H1 (cell line): ENCODE measurements around the gene NXN. TPM values are rescaled to one million over a fixed set of nuclear protein-coding genes. Genes with fewer than 3 reads are reported as not detected.

Source experiments
- CTCF ChIA-PET: fragments of 300-600 bp; sonication (Branson Sonifier 250); formaldehyde crosslinking; loops from one replicate; lab custom pipeline; 2021; ENCODE audit not compliant: partially characterized antibody; lab: Charles Lee
- POLR2A ChIA-PET: fragments of 300-600 bp; sonication (Branson Sonifier 250); formaldehyde crosslinking; loops from one replicate; lab custom pipeline; 2021; ENCODE audit warnings: inconsistent platforms; ENCODE audit not compliant: partially characterized antibody; lab: Charles Lee
- DNase-seq, 2 experiments: peaks; one replicate each; pipeline versions ENCODE4 v3.0.0 to v3.0.0-alpha.2; 2010 to 2022; ENCODE audit warnings: low spot score in 2 of 2, low read depth in 1 of 2, mixed read lengths in 1 of 2
- FAIRE-seq: peaks from 2 replicates; lab custom pipeline; 2011; peaks lifted over from hg19 to GRCh38; lab: Jason Lieb, UNC
- H2AFZ ChIP-seq: 2 replicates; pipeline ENCODE4 v1.8.1; 2012; ENCODE audit warnings: low read length, inconsistent platforms
- H2AK5ac ChIP-seq: 2 replicates; pipeline ENCODE4 v1.6.1; 2013; ENCODE audit warnings: low read depth, low read length
- H2BK120ac ChIP-seq: replicated peaks from 2 replicates; pipeline ENCODE3; 2013; ENCODE audit warnings: low read depth, low read length, inconsistent platforms
- H2BK12ac ChIP-seq: 2 replicates; pipeline ENCODE4 v1.6.1; 2013; ENCODE audit warnings: low read depth, low read length
- H2BK15ac ChIP-seq: 2 replicates; pipeline ENCODE4 v1.6.1; 2013; ENCODE audit warnings: low read length
- H2BK20ac ChIP-seq: 2 replicates; pipeline ENCODE4 v1.6.1; 2013; ENCODE audit warnings: low read length
- H2BK5ac ChIP-seq: 2 replicates; pipeline ENCODE4 v1.6.1; 2013; ENCODE audit warnings: low read depth, low read length
- H3K14ac ChIP-seq: 2 replicates; pipeline ENCODE4 v1.6.1; 2013; ENCODE audit warnings: inconsistent platforms; ENCODE audit not compliant: insufficient read length
- H3K18ac ChIP-seq: 2 replicates; pipeline ENCODE4 v1.6.1; 2013; ENCODE audit warnings: low read length; ENCODE audit errors: extremely low read depth
- H3K23ac ChIP-seq: 2 replicates; pipeline ENCODE4 v1.6.1; 2013; ENCODE audit warnings: inconsistent platforms; ENCODE audit not compliant: insufficient read length
- H3K23me2 ChIP-seq: 2 replicates; pipeline ENCODE4 v1.6.1; 2013; ENCODE audit warnings: low read depth, low read length
- H3K27ac ChIP-seq: 2 replicates; pipeline ENCODE4 v1.6.1; 2011; ENCODE audit warnings: low read depth, low read length, inconsistent platforms
- H3K27me3 ChIP-seq, 4 experiments: replicated peaks in 1 of 4; 1 replicate in 1 of 4; 2 replicates in 3 of 4; pipeline versions ENCODE4 v1.6.1 to v1.8.1; 2011 to 2013; ENCODE audit warnings: low read length in 3 of 4, mild to moderate bottlenecking in 3 of 4, inconsistent platforms in 2 of 4, mixed read lengths in 2 of 4, moderate library complexity in 1 of 4; ENCODE audit not compliant: control insufficient read depth in 3 of 4, insufficient read depth in 3 of 4; ENCODE audit errors: extremely low read depth in 1 of 4
- H3K36me3 ChIP-seq, 4 experiments: 2 replicates each; pipeline versions ENCODE4 v1.6.1 to v1.8.1; 2011 to 2013; ENCODE audit warnings: mild to moderate bottlenecking in 4 of 4, low read length in 3 of 4, moderate library complexity in 2 of 4, control low read depth in 1 of 4, inconsistent platforms in 1 of 4; ENCODE audit not compliant: insufficient read depth in 4 of 4, control insufficient read depth in 2 of 4
- H3K4ac ChIP-seq: replicated peaks from 2 replicates; pipeline ENCODE3; 2013; ENCODE audit warnings: low read length, low read depth, mixed read lengths, inconsistent platforms; ENCODE audit not compliant: insufficient read length
- H3K4me1 ChIP-seq, 4 experiments: replicated peaks in 1 of 4; 1 replicate in 1 of 4; 2 replicates in 3 of 4; pipeline versions ENCODE4 v1.6.1 to v1.8.1; 2011 to 2013; ENCODE audit warnings: low read length in 3 of 4, inconsistent platforms in 2 of 4, mixed read lengths in 1 of 4; ENCODE audit not compliant: insufficient read depth in 4 of 4, control insufficient read depth in 3 of 4
- H3K4me2 ChIP-seq, 2 experiments: 2 replicates each; pipeline versions ENCODE4 v1.6.1 to v1.8.1; 2011 to 2013; ENCODE audit warnings: low read depth in 2 of 2, low read length in 2 of 2, control low read depth in 1 of 2, inconsistent platforms in 1 of 2, mild to moderate bottlenecking in 1 of 2; ENCODE audit not compliant: insufficient read depth in 1 of 2
- H3K4me3 ChIP-seq, 4 experiments: fragments of 200-600, 300-600 bp in 1 of 4; sonication (generic), shearing (Covaris generic), sonication (Bioruptor Twin) in 1 of 4; 2 replicates each; pipeline versions ENCODE4 v1.5.1 to v1.8.1; 2011 to 2016; ENCODE audit warnings: low read length in 4 of 4, low read depth in 3 of 4, control low read depth in 2 of 4, inconsistent platforms in 2 of 4, mild to moderate bottlenecking in 2 of 4, mixed read lengths in 1 of 4, moderate library complexity in 1 of 4; ENCODE audit not compliant: insufficient read depth in 2 of 4; ENCODE audit errors: extremely low read depth in 1 of 4
- H3K56ac ChIP-seq: replicated peaks from 2 replicates; pipeline ENCODE3; 2013; ENCODE audit warnings: low read depth, mild to moderate bottlenecking, mixed read lengths, low read length, inconsistent platforms; ENCODE audit not compliant: insufficient read length
- H3K79me1 ChIP-seq: 2 replicates; pipeline ENCODE4 v1.6.1; 2013; ENCODE audit warnings: low read depth, low read length, control low read depth
- H3K79me2 ChIP-seq, 2 experiments: 2 replicates each; pipeline versions ENCODE4 v1.6.1 to v1.8.1; 2012 to 2013; ENCODE audit warnings: low read length in 2 of 2, mild to moderate bottlenecking in 2 of 2, inconsistent platforms in 1 of 2; ENCODE audit not compliant: insufficient read depth in 2 of 2, control insufficient read depth in 1 of 2
- H3K9ac ChIP-seq, 4 experiments: replicated peaks in 1 of 4; 1 replicate in 1 of 4; 2 replicates in 3 of 4; pipeline versions ENCODE4 v1.6.1 to v1.8.1; 2011 to 2013; ENCODE audit warnings: low read depth in 3 of 4, low read length in 3 of 4, control low read depth in 2 of 4, mild to moderate bottlenecking in 2 of 4, moderate library complexity in 2 of 4, inconsistent platforms in 1 of 4; ENCODE audit errors: extremely low read depth in 1 of 4
- H3K9me3 ChIP-seq, 2 experiments: 2 replicates each; pipeline versions ENCODE4 v1.6.1 to v1.8.1; 2012 to 2013; ENCODE audit warnings: mild to moderate bottlenecking in 2 of 2, moderate library complexity in 2 of 2, control low read depth in 1 of 2, inconsistent platforms in 1 of 2, low read depth in 1 of 2, low read length in 1 of 2, mixed read lengths in 1 of 2; ENCODE audit not compliant: insufficient read depth in 2 of 2
- H4K20me1 ChIP-seq, 2 experiments: replicated peaks in 1 of 2; 2 replicates each; pipeline versions ENCODE3 to v1.8.1; 2011 to 2013; ENCODE audit warnings: inconsistent platforms in 2 of 2, low read length in 2 of 2, mild to moderate bottlenecking in 1 of 2; ENCODE audit not compliant: insufficient read depth in 2 of 2, control insufficient read depth in 1 of 2
- H4K5ac ChIP-seq: 2 replicates; pipeline ENCODE4 v1.6.1; 2013; ENCODE audit warnings: low read length, low read depth, mixed read lengths, inconsistent platforms; ENCODE audit not compliant: insufficient read length
- H4K8ac ChIP-seq: 2 replicates; pipeline ENCODE4 v1.8.0; 2013; ENCODE audit warnings: mild to moderate bottlenecking, moderate library complexity, low read length, inconsistent platforms; ENCODE audit not compliant: insufficient read depth; ENCODE audit errors: extremely low read depth
- H4K91ac ChIP-seq: replicated peaks from 2 replicates; pipeline ENCODE3; 2013; ENCODE audit warnings: low read length, mixed read lengths, inconsistent platforms; ENCODE audit not compliant: insufficient read length
- CBX8 ChIP-seq: fragments of 300-800, 300-1000 bp; sonication (generic); IDR thresholded peaks from 2 replicates; pipeline ENCODE4 v1.7.1; 2016; ENCODE audit warnings: low read depth, low read length, borderline replicate concordance
- HDAC6 ChIP-seq: IDR thresholded peaks from one replicate; pipeline ENCODE4 v1.7.1; 2012; ENCODE audit warnings: low read depth, mild to moderate bottlenecking, inconsistent platforms, low read length, moderate library complexity
- KDM4A ChIP-seq: IDR thresholded peaks from one replicate; pipeline ENCODE4 v1.7.1; 2012; ENCODE audit warnings: low read depth, mild to moderate bottlenecking, moderate library complexity, low read length, inconsistent platforms; ENCODE audit not compliant: severe bottlenecking
- TBP ChIP-seq: IDR thresholded peaks from 2 replicates; pipeline ENCODE4 v1.6.1; 2011; ENCODE audit warnings: low read depth, low read length, improper control_type of control experiment
- WGBS, 2 experiments: shearing (Covaris generic) in 1 of 2; methylation state at CpG; one replicate each; pipeline versions ENCODE4 v1.1.6 to v1.1.7; 2013 to 2015; ENCODE audit warnings: low lambda C conversion rate in 2 of 2, mixed read lengths in 2 of 2, inconsistent platforms in 1 of 2, low coverage in 1 of 2, missing lambda C conversion rate in 1 of 2; ENCODE audit not compliant: insufficient replicate concordance in 2 of 2, insufficient coverage in 1 of 2, insufficient read length in 1 of 2; ENCODE audit errors: extremely low coverage in 1 of 2, missing lambda C conversion rate in 1 of 2; 5-methylcytosine and 5-hydroxymethylcytosine counted together
- polyA plus RNA-seq, 7 experiments: library from polyadenylated mRNA; depleted of rRNA in 3 of 7; stranded (reverse) in 5 of 7; unstranded in 2 of 7; fragments of >200 nt in 5 of 7; fragments of 200-250 nt in 2 of 7; gene quantifications; 1 replicate in 5 of 7; 2 replicates in 1 of 7; 4 replicates in 1 of 7; pipeline versions ENCODE4 v1.2.1 to v1.2.3, GENCODE V29; 2011 to 2013; ENCODE audit warnings: missing spikeins in 2 of 7, mixed read lengths in 2 of 7
- total RNA-seq: library from RNA; stranded (reverse); fragmentation: NEBNext Ultra II Directional; extraction: Animal tissue kit (Norgen Biotek cat#: 25700); gene quantifications from 2 replicates; pipeline ENCODE4 v1.2.1, GENCODE V29; 2021

Gene NXN
- total and polyA plus RNA-seq, 2 of the 8 experiments (the other 6 are each of a cell fraction or from before 2014, with no cell fraction given): 94.1 to 107 TPM

DNA sequence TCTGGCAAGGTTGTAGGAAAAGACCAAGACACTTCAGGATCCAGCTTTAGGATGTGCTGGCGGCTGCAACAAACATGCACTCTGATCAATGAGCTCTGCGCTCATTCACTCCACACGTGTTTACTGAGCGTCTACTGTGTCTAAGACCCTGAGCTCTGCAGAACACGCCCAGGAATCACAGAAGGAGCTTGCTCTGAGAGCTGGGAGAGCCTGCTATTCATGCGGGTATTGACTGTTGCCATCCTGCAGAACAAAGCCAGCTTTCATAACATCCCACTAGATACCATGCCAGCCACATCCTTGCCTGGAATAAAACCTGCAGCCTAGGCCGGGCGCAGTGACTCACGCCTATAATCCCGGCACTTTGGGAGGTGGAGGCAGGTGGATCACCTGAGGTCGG is 44.1 kb downstream of the NXN start:
- Histone ChIP-seq H3K4me1 (peaks cover 4 to 21% (median 11%) of the 10 kb centered on the region in 4 experiments), H3K4ac (no peak overlapping the region), H3K27ac (no peak overlapping the region), H3K56ac (no peak overlapping the region), H2AFZ (no peak overlapping the region), H2BK15ac (0 out of 2 replicates have a peak overlapping the region, but pooled peaks have one; percentile 72), H3K27me3 (no peaks in the 10 kb centered on the region; a peak in 1 of 7 replicates), H3K9me3 (no peaks in the 10 kb centered on the region), H4K5ac (no peak overlapping the region), H3K9ac (no peak overlapping the region), H3K23ac (no peak overlapping the region), H2BK12ac (no peak overlapping the region), H3K4me2 (no peak overlapping the region; a peak in 1 of 4 replicates), H2BK120ac (no peak overlapping the region), H4K20me1 (peaks cover 2 to 8% of the 10 kb centered on the region in 2 experiments), H3K79me2 (peaks cover 6 to 68% of the 10 kb centered on the region in 2 experiments), H2BK20ac (no peak overlapping the region), H4K91ac (peak overlapping the region; percentile 44), H3K14ac (no peak overlapping the region), H3K4me3 (no peak overlapping the region), H2BK5ac (no peak overlapping the region), H3K79me1 (peaks cover 17% of the 10 kb centered on the region), H3K36me3 (no peaks in the 10 kb centered on the region), H3K18ac (no peak overlapping the region), H4K8ac (no peak overlapping the region), H3K23me2 (0 out of 2 replicates have a peak, but pooled peaks cover 2% of the 10 kb centered on the region), H2AK5ac (no peak overlapping the region)
- CTCF ChIA-PET: interaction anchor here (0.8 to 1.5 kb wide), 3 partner anchors 46 to 56 kb away, joined by 4 to 9 read pairs (median 4); no protein-coding TSS in a partner anchor
- 83% methylated on average over 11 of the region's 11 CpGs; no CpG with 5 or more reads in 1 of the 2 experiments for WGBS, 2 experiments
- no peak for FAIRE-seq
- POLR2A ChIA-PET: interaction anchor here (1.8 to 3.8 kb wide), 2 partner anchors 9 to 15 kb away, joined by 4 to 13 read pairs; no protein-coding TSS in a partner anchor
- DNase-seq: no peak
- TF ChIP-seq KDM4A (no peak), TBP (no peak), CBX8 (no peak), HDAC6 (no peak)
